ENCODE measurements around the gene C9orf50.
A peak's percentile ranks its signal among the peaks of the same experiment; 100 is the strongest.
"Not testable (repeated sequence)": the region's sequence is repeated elsewhere in the genome, so short reads cannot be mapped to it uniquely, and the experiment has no call there.

The C9orf50 gene

GRCh38 chr9:129648092-129648763 lies 27.3 kb upstream of the C9orf50 start:
- DNase-seq (ENCODE audit: low spot score), result no peak

GRCh38 chr9:129647635-129648034 lies 26.7 kb upstream of the C9orf50 start:
- DNase-seq (ENCODE audit: low spot score), result no peak

GRCh38 chr9:129646654-129647053 lies 25.8 kb upstream of the C9orf50 start:
- no peak for DNase-seq (ENCODE audit: low spot score)

- DNase-seq (ENCODE audit: low spot score), result no peak
Measured at GRCh38 chr9:129646252-129646651, 25.4 kb upstream of the C9orf50 start.

GRCh38 chr9:129644902-129645301 lies 24.0 kb upstream of the C9orf50 start:
- DNase-seq (ENCODE audit: low spot score), result no peak

GRCh38 chr9:129644365-129644764 lies 23.5 kb upstream of the C9orf50 start:
- no peak for DNase-seq (ENCODE audit: low spot score)

GRCh38 chr9:129643706-129644105 lies 22.8 kb upstream of the C9orf50 start:
- no peak for DNase-seq (ENCODE audit: low spot score)

GRCh38 chr9:129641750-129642585 lies 21.1 kb upstream of the C9orf50 start, which contains the start of gene ASB6:
Gene ASB6 (minus strand): TSS chr9:129642151. CDS start chr9:129641999, 152 bp downstream.
- peak; percentile 92 for DNase-seq (ENCODE audit: low spot score)

- no peak for DNase-seq (ENCODE audit: low spot score)
Measured at GRCh38 chr9:129640871-129641749, 20.2 kb upstream of the C9orf50 start.

GRCh38 chr9:129640086-129640870 lies 19.4 kb upstream of the C9orf50 start:
- no peak for DNase-seq (ENCODE audit: low spot score)

- no peak for DNase-seq (ENCODE audit: low spot score)
Measured at GRCh38 chr9:129639756-129640085, 18.8 kb upstream of the C9orf50 start.

- DNase-seq (ENCODE audit: low spot score), result no peak
Measured at GRCh38 chr9:129639034-129639630, 18.2 kb upstream of the C9orf50 start.

GRCh38 chr9:129637673-129638439 lies 17.0 kb upstream of the C9orf50 start:
- no peak for DNase-seq (ENCODE audit: low spot score)

- no peak for DNase-seq (ENCODE audit: low spot score)
Measured at GRCh38 chr9:129637102-129637501, 16.2 kb upstream of the C9orf50 start.

- not testable (repeated sequence) for DNase-seq (ENCODE audit: low spot score)
Measured at GRCh38 chr9:129636343-129636742, 15.4 kb upstream of the C9orf50 start.

GRCh38 chr9:129635099-129636065 lies 14.5 kb upstream of the C9orf50 start:
- DNase-seq (ENCODE audit: low spot score), result no peak

GRCh38 chr9:129633848-129634247 lies 12.9 kb upstream of the C9orf50 start:
- DNase-seq (ENCODE audit: low spot score), result no peak

- no peak for DNase-seq (ENCODE audit: low spot score)
Measured at GRCh38 chr9:129633207-129633606, 12.3 kb upstream of the C9orf50 start.

- no peak for DNase-seq (ENCODE audit: low spot score)
Measured at GRCh38 chr9:129632460-129632859, 11.6 kb upstream of the C9orf50 start.
